ENCODE data around the gene TTYH1.
"Not testable (repeated sequence)": the region's sequence is repeated elsewhere in the genome, so short reads cannot be mapped to it uniquely, and the experiment has no call there.

Gene TTYH1

DNA sequence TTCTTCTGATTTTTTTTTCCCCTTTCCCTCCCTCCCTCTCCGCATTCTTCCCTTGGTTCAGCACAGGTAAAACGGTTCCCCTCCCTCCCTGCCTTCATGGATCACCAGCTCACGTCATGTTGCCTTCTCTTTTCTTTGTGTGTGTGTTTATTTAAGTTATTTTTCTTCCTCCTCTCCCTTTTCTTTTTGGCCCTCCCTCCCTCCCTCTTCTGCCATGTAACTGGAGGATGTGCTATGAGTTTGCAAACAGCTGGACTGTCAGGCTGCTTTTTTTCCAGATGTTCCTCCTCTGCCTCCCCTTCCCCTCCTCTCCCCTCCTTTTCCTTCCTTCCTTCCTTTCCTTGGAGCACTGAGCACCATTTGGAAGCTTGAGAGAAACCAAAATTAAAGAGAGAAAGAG, 46.3 kb downstream of the TTYH1 start:
- DNase-seq: no peak

DNA sequence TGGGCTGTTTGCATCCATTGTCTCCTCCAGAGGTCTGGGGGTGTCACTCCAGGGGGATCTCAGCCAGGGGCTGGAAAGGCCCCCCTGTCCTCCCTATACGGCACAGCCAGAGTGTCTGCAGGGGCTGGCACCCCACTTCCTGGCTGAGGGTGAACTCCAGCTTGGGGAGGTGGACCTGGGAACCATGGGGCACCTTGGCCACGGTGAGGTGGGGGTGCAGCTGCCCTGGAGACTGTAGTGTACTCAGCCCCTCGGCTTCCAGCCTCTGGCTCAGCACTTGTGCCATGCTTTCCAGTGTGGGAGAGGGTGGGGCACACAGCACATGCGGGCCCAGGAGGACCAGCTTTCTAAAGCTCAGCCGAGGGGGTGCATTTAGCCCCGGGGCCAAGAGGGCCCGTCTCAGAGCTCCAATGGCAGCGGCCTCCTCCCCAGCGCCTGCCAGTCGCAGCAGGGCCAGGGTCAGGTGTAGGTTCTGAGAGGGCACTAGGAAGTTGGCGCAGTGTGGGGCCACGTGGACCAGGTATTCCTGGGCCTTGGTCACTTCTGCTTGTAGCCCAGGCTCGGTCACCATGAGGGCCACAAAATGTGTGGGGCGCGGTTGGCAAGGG, 46.9 kb downstream of the TTYH1 start:
- DNase-seq: no peak

DNA sequence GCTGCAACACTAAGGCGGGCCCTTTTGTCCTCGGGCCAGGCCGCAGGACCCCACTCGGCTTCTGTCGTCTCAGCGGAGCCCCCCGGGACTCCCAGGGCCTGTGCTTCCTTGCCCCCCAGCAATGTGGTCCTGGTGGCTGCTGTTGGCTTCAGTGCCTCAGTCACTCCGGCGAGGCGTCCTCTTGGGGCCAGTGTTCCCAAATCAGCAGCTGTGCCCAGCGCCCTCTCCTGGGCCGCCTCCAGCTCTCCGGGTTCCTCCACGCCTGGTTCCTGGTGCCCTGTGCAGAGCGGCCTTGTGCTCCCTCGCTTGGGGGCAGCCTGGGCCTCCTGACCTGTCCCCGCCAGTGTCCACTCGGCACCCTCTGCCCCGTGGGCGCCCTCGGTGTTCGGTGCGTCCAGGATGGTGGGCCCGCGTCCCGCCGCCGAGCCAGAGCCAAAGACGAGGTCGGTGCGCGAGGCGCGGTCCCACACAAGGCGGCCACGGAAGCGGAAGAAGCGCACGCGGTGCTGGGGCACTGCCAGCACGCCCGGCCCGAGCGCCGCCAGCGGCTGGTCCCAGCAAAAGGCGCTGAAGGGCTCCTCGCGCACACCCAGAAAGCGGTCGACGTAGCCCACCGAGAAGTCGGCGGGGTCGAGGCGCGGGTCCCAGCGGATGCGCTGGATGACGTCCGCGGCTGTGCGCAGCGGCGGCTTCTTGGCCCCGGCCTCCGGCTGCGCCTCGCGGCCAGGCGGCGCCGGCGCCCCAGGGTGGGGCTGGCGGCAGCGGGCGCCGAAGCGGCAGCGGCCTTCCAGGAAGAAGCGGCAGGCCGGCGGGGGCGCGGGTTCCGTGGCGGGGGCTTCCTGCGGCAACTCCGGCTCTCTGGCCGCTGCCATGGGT, 47.6 kb downstream of the TTYH1 start:
- peak in 3 of 4 experiments; percentile 28 to 57 (median 52) for DNase-seq

DNA sequence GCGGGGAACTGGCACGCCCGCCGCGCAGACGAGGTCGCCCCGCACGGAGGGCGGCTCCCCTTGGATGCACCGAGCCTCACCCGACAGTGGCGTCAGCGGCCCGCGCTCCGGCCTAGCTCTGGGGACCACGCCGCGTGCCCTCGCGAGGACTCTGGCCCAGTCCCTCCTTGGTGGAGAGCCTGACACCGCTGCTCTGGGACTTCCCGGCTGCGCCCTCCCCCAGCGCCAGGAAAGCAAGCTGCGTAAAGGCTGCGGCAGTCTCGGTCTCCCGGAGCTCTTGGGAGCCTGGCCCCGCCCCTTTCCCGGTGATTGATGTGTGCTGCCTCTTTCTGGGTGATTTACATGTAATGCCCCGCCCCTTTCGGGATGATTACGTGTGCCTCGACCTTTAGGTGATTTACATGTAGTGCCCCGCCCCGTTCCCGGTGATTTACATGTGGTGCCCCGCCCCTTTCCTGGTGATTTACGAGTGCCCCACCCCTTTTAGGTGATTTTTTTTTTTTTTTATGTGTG, 48.3 kb downstream of the TTYH1 start, which contains the start of gene LENG9:
Gene LENG9, minus strand, starts transcription at position 248 of the 513 bp plus-strand sequence. CDS start 252 bp downstream, outside the sequence.
- DNase-seq: peak; percentile 83 to 91 (median 86)

DNA sequence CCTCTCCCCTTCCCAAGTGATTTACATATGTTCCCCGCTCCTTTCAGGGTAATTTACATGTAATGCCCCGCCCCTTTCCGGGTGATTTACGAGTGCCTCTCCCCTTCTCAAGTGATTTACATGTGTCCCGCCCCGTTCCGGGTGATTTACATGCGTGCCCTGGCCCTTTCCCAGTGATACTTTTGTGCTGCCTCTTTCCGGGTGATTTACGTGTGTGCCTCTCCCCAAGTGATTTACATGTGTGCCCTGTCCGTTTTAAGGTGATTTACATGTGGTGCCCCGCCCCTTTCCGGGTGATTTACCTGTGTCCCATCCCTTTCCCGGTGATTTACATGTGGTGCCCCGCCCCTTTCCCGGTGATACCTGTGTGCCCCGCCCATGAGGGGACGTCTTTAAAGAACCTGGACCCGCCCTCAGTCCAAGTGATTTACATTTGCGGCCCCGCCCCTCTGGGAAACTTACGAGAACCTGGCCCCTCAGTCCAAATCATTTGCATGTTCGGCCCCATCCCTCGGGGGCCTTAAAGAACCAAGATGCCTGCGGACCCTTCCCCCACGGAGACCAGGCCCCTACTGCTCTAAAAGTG, 48.9 kb downstream of the TTYH1 start:
- peak; percentile 76 to 87 (median 82) for DNase-seq

DNA sequence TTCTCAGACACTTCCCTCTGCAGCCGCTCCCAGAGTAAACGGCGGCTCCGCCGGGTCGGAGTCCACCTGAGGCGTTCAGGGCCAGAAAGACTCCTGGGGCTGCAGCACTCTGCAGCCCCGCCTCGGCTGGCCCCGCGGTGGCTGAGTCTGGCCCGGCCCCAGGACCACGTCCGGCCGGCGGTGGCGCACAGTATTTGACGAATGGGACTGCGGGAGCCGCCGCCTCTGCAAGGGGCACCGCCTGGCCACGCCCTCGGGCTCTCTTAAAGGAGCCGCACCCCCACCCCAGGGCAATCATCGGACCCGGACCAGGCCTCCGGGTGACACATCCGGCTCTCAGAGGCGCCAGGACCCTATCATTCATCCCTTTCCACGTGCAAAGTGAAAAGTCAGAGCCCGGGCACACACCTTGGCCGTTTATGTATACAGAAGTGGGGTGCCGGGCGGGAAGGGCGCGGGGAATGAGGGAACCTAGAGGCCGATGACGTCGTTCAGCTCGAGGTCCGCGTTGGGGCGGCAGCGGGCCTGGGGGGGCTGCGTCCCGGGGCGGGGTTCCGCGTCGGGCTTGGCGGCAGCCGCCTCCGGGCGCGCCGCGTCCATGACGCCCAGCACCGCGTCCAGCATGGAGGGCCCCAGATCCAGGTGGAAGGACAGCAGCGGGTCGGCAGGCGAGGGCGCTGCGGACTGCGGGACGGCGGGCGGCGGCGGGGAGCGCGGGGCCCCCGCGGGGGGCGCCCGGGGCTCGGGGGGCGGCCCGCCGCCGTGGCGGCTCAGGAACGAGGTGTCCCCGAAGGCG, 49.6 kb downstream of the TTYH1 start:
- peak; percentile 50 to 63 (median 52) for DNase-seq

DNA sequence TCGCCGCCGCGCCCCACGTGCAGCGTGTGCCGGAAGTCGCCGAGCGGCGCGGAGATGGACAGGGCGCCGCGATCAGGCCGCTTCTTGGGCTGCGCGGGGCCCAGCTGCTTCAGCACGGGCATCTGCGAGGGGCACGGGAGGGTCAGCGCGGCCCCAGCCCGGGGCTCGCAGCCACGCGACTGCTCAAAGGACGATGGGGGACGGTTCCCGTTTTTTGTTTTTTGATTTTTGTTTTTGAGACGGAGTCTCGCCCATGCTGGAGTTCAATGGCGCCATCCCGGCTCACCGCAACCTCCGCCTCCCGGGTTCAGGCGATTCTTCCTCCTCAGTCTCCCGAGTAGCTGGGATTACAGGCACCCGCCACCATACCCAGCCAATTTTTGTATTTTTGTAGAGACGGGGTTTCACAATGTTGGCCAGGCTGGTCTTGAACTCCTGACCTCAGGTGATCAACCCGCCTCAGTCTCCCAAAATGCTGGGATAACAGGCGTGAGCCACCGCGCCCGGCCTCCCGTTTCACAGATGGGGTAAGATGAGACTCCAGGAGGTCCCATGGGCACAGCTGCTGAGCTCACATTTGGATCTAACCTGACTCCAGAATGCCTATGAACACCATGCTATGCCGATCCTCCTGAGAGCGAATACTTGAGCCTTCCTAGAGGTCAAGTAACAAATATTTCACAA, 50.3 kb downstream of the TTYH1 start:
- DNase-seq: no peak

DNA sequence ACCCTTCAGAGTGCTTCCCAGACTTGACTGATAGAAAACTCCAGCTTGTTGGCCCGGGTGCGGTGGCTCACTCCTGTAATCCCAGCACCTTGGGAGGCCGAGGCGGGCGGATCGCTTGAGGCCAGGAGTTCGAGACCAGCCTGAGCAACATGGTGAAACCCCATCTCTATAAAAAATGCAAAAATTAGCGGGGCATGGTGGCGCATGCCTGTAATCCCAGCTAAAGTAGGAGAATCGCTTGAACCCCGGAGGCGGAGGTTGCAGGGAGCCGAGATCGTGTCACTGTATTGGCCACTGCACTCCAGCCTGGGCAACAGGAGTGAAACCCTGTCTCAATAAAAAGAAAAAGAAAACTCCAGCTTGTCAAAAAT, 50.8 kb downstream of the TTYH1 start:
- DNase-seq: not testable (repeated sequence)

DNA sequence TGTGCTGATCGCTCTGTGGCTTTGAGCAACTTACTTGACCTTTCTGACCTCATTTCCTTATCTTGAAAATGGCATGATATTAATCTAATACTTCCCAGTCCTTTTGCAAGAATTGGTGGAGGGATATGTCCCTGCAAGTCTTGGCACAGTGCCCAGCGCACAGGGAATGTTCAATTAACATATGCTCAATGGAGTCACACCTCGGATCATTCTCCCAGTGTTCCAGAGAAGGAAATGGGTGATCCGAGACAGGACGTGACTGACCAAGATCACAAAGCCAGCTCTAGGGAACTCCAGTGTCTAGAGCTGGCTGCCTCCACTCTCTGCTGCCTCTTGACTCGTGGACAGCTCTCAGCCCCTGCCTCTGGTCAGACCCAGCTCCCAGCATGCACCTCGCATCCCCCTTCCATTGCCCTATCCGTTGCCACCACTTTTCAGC, 54.3 kb downstream of the TTYH1 start:
- DNase-seq: no peak

DNA sequence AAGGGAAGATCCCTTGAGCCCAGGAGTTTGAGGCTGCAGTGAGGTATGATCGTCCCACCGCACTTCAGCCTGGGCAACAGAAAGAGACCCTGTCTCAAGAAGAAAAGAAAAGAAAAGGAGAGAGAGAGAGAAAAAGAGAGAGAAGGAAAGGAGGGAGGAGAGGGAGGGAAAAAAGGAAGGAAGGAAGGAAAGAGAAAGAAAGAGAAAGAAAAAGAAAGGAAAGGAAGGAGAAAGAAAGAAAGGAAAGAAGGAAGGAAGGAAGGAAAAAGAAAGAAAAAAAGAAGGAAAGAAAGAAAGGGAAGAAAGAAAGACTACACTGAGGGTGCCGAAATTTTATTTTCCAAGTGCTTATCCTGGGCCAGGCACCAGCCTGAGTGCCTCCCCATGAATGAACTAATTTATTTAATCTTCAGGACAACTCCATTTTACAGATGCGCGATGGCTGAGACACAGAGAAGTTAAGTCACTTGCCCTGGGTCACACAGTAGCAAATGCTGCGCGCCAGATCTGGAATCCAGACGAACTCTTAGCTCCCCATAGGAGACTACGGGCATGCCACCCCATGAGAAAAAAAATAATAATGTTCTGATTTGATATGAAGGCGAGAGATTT, 55.1 kb downstream of the TTYH1 start:
- no peak for DNase-seq

DNA sequence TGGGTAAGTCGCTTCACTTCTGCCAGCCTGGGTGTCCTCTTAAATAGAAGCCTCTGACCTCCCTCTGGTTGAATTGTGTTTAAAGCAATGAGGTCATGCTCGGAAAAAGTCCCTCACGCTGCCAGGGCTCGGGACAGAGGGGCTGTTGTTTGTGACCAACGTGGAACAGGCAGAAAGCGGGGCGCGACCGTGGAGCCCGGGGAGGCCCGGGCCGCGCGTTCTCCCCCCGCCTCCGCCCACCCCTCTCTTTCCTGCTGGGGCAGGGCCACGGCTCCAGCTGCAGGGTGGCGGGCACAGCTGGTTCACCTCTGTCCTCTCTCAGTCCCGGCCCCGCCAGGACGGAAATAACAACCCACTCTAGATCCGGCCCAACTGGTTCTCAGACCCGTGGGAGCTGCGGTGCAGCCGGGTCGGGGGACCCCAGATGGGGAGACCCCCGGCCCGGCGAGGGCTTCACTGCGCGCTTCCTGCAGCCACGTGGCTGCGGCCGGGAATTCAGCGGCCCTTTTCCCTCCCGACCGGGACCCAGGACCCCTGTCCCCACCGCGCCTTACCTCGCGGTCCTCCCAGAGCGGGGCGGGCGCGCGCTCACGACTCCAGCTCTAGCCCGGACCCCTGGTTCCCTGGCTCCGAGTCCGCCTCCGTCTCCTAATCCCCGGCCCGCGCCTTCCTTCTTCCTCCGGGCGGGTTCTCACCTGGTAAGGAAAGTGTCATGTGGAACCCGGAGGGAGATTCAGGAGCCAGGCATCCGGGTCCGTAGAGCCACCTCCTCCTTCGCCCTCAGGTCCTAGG, 55.9 kb downstream of the TTYH1 start:
- no peak for DNase-seq

DNA sequence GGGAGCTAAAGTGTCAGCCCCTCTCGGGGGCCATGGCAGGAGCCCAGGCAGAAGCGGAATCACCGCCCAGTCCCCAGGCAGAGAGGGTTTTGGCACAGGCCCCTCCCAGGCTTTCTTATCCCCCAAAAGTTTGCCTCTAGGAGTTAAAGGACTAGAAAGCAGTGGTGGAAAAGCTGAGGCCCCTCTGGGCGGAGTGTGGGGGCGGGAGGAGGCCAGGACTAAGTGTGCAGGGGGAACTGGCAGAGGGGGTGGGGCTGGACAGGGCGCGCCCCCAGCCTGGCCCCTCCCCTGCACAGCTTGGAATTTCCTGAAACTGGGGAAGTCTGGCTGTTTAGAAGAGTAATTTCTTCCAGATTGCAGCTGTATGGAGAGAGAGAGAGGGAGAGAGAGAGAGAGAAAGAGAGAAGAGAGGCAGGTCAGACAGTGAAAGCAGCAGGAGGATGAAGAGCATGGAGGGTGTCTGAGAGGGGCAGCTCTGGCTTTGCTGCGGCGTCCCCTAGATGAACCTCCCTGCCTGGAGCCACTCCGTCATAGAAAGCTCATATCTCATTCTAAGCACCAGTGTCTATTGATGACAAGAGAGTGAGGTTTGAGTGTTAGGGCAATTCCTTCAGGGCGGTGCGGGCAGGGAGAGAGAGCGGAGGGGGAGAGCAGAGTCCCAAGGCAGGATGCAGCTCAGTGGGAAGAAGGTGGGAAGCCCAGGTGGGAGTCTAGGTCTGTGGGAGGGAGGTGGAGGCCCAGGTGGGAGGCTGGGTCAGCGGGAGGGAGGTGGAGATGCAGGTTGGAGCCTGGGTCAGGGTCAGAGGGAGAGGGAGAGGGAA, 58.0 kb downstream of the TTYH1 start, which contains the start of gene CDC42EP5:
Gene CDC42EP5, minus strand, starts transcription at position 226 of the 821 bp plus-strand sequence. CDS start 7,749 bp downstream, outside the sequence.
- no peak for DNase-seq

DNA sequence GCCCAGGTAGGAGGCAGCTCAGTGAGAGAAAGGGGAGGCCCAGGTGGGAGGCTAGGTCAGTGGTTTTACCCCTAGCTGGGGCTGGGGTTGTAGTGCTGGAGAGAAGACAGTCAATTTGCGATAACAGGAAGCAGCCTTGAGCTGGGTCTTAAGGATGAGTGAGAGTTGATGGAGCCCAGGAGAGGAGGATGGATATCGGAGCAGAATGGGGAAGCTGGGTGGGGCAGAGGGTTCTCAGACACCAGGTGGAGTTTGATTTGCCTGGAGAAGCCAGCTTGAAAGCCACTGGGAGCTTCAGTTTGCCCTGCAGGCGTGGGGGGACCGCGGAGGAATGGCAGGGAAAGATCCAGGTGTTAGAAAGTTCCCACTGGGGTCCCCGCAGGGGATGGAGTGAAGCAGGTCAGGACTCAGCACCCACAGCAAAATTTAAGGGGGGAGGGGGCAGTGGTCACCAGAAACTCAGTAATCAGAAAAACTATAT, 58.7 kb downstream of the TTYH1 start:
- DNase-seq: no peak

DNA sequence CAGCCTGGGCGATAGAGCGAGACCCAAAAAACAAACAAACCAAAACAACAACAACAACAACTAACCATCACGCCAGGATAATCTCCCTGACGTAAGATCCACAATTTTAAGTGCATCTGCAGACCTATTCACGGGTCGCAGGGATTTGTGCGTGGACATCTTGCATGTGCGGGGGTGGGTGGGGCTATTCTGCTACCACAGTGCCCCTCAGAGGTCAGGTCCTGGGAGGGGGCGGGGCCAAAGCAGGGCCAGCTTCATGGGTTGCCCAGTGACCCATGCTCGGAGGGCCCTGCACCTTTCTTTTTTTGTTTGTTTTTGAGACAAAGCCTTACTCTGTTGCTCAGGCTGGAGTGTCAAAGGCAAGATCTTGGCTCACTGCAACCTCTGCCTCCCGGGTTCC, 60.4 kb downstream of the TTYH1 start:
- DNase-seq: no peak

DNA sequence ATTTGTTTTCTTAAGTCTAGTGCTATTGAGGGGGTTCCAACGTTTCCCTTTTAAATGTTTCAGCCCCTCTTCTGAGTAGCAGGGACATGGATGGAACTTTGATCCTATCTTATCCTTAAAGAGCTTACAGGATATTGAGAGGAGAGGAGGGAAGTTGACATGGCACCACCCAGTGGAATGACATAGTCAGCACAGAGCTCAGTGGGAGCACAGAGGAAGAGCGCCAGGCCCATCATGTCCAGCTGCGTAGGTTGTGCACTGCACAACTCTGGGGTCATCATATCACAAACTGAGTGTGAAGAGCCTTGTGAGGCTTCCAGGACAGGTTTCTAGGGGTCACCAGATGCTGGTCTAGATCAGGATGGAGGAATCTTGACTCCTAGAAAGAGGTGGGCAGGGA, 62.4 kb downstream of the TTYH1 start:
- no peak for DNase-seq

DNA sequence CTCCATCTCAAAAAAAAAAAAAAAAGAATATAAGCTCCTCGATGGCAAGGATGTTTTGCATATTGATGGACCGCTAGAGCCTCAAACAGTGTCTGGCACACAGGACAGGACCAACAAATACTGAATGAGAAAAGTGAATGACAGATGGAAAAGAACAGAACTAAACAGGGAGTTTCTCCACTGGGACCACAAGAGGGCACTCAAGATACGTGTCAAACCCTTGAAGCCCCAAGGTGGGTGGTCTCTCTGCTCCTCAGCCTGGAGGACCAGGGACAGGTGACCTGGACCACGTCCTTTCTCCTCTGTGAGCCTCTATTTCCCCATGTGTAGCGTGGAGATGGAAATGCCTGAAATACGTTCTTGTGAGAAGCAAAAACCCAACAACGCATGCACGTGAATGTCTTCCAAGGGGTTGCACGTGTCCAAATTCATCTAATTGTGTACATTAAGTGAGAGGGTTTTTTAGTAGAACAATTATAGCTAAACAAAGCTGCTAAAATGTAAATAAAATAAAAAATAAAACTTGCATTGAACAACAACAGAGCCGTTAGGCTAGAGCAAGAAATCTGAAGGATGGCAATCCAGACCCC, 63.5 kb downstream of the TTYH1 start:
- DNase-seq: no peak

DNA sequence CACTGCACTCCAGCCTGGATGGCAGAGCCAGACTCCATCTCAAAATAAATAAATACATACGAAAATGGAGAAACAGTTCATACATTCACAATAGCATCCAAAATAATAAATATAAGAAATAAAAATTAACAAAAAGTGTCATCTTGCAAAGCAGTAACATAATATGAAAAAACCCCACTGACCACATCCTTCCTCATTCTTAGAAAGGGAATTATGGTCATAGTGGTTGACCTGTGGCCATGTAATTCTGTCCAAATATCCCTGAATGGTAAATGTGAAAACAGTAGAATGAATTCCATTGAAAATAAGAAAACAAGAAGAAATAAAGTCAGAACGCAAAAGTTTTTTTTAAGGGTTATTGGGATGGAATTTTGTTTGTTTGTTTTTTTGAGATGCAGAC, 64.8 kb downstream of the TTYH1 start:
- DNase-seq: no peak

DNA sequence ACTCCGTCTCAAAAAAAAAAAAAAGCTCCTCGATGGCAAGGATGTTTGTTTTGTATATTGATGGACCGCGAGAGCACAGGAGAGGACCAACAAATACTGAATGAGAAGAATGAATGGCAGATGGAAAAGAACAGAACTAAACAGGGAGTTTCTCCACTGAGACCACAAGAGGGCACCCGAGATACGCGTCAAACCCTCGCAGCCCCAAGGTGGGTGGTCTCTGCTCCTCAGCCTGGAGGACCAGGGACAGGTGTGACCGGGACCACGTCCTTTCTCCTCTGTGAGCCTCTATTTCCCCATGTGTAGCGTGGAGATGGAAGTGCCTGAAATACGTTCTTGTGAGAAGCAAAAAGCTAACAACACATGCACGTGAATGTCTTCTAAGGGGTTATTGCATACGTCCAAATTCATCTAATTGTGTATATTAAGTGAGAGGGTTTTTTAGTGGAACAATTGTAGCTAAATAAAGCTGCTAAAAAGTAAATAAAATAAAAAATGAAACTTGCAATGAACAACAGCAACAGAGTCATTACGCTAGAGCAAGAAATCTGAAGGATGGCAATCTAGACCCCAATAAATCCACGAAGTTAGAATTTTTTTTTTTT, 66.2 kb downstream of the TTYH1 start:
- no peak for DNase-seq

DNA sequence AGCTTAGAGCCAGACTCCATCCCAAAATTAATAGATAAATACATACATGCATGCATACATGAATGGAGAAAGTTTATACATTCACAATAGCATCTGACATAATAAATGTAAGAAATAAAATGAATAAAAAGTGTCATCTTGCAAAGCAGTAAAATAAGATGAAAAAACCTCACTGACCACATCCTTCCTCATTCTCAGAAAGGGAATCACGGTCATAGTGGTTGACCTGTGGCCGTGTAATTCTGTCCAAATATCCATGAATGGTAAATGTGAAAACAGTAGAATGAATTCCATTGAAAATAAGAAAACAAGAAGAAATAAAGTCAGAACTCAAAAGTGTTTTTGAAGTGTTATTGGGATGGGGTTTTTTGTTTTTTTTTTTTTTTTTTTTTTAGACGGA, 67.6 kb downstream of the TTYH1 start:
- DNase-seq: no peak
